GM12878 (cell line): ENCODE results near the gene KLRD1.

Experiments
- FOS ChIP-seq: IDR thresholded peaks from 3 replicates; pipeline ENCODE4 v1.6.1; 2011; ENCODE audit warnings: borderline replicate concordance; ENCODE audit not compliant: insufficient read length; ENCODE audit errors: extremely low read depth
- MXI1 ChIP-seq: fragments of 150-350 bp; IDR thresholded peaks from 2 replicates; pipeline ENCODE4 v1.6.1; 2011; ENCODE audit warnings: low read depth, mild to moderate bottlenecking, inconsistent platforms, low read length, improper control_type of control experiment
- PKNOX1 ChIP-seq: fragments of 450-650 bp; IDR thresholded peaks from 2 replicates; pipeline ENCODE4 v1.6.1; 2016; ENCODE audit warnings: mild to moderate bottlenecking
- REST ChIP-seq: IDR thresholded peaks from 2 replicates; pipeline ENCODE4 v1.6.1; 2012; ENCODE audit warnings: mild to moderate bottlenecking, low read depth, low read length
- TF ChIP-seq, protein P1 (sequence below), 3 experiments: IDR thresholded peaks in 2 of 3; conservative IDR thresholded peaks in 1 of 3; 2 replicates each; pipeline ENCODE4 v1.5.1; 2011; ENCODE audit warnings: low read depth in 3 of 3, low read length in 3 of 3, mild to moderate bottlenecking in 3 of 3, control low read depth in 2 of 3, moderate library complexity in 2 of 3, inconsistent platforms in 1 of 3, mixed read lengths in 1 of 3; ENCODE audit not compliant: control insufficient read depth in 2 of 3, insufficient read depth in 1 of 3; ENCODE audit errors: extremely low read depth in 1 of 3

- TF ChIP-seq, protein P1, sequence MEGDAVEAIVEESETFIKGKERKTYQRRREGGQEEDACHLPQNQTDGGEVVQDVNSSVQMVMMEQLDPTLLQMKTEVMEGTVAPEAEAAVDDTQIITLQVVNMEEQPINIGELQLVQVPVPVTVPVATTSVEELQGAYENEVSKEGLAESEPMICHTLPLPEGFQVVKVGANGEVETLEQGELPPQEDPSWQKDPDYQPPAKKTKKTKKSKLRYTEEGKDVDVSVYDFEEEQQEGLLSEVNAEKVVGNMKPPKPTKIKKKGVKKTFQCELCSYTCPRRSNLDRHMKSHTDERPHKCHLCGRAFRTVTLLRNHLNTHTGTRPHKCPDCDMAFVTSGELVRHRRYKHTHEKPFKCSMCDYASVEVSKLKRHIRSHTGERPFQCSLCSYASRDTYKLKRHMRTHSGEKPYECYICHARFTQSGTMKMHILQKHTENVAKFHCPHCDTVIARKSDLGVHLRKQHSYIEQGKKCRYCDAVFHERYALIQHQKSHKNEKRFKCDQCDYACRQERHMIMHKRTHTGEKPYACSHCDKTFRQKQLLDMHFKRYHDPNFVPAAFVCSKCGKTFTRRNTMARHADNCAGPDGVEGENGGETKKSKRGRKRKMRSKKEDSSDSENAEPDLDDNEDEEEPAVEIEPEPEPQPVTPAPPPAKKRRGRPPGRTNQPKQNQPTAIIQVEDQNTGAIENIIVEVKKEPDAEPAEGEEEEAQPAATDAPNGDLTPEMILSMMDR (IDR thresholded peaks at IDR 0.05 in 2 of 3, conservative IDR thresholded peaks at IDR 0.05 in 1 of 3; ENCODE audit: control insufficient read depth in 2 of 3, extremely low read depth in 1 of 3, insufficient read depth in 1 of 3, low read depth in 3 of 3, low read length in 3 of 3): no peak
- TF ChIP-seq FOS (no peak), MXI1 (no peak), REST (no peak), PKNOX1 (no peak)
These were observed 67.0 kb downstream of the KLRD1 start for GRCh38 chr12:10374624-10375018.
